CD14-positive monocyte (primary cell): ENCODE results near the gene ATP13A3. TPM values are rescaled to one million over a fixed set of nuclear protein-coding genes. Genes with fewer than 3 reads are reported as not detected.
A peak's percentile ranks its signal among the peaks of the same experiment; 100 is the strongest.

ENCODE experiments used
- DNase-seq, 3 donors: peaks; one replicate each; pipeline ENCODE4 v3.0.0-alpha.2; 2011 to 2022
- H2AFZ ChIP-seq: 2 replicates; pipeline ENCODE4 v1.6.0; 2012; ENCODE audit warnings: mild to moderate bottlenecking, low read depth, low read length, inconsistent platforms; ENCODE audit not compliant: insufficient read depth, poor library complexity, severe bottlenecking
- H3K27ac ChIP-seq, 2 donors: 1 replicate in 1 of 2; 2 replicates in 1 of 2; pipeline ENCODE4 v1.5.1; 2012 to 2013; ENCODE audit warnings: low read length in 2 of 2, control low read depth in 1 of 2, inconsistent platforms in 1 of 2, low read depth in 1 of 2, mild to moderate bottlenecking in 1 of 2
- H3K27me3 ChIP-seq, 2 donors: one replicate each; pipeline versions ENCODE4 v1.6.0 to v1.6.1; 2011 to 2013; ENCODE audit warnings: low read length in 2 of 2; ENCODE audit not compliant: control insufficient read depth in 2 of 2, insufficient read depth in 2 of 2
- H3K36me3 ChIP-seq, 2 donors: replicated peaks in 1 of 2; 1 replicate in 1 of 2; 2 replicates in 1 of 2; pipeline versions ENCODE4 v1.5.1 to v1.6.1; 2012 to 2013; ENCODE audit warnings: low read length in 2 of 2, control low read depth in 1 of 2, inconsistent platforms in 1 of 2, mild to moderate bottlenecking in 1 of 2; ENCODE audit not compliant: insufficient read depth in 2 of 2, control insufficient read depth in 1 of 2
- H3K4me1 ChIP-seq, 2 donors: 1 replicate in 1 of 2; 2 replicates in 1 of 2; pipeline versions ENCODE4 v1.5.1 to v1.6.1; 2012 to 2013; ENCODE audit warnings: low read length in 2 of 2, control low read depth in 1 of 2, inconsistent platforms in 1 of 2, mild to moderate bottlenecking in 1 of 2, moderate library complexity in 1 of 2; ENCODE audit not compliant: insufficient read depth in 2 of 2, control insufficient read depth in 1 of 2
- H3K4me2 ChIP-seq: replicated peaks from 2 replicates; pipeline ENCODE3; 2012; ENCODE audit warnings: low read length, moderate library complexity, mild to moderate bottlenecking; ENCODE audit not compliant: poor library complexity, severe bottlenecking; ENCODE audit errors: extremely low read depth
- H3K4me3 ChIP-seq, 3 experiments: fragments of 200-600 bp in 1 of 3; sonication (generic) in 1 of 3; replicated peaks in 1 of 3; 1 replicate in 2 of 3; 2 replicates in 1 of 3; pipeline ENCODE4 v1.5.1; 2011 to 2013; ENCODE audit warnings: low read length in 3 of 3, mild to moderate bottlenecking in 3 of 3, control low read depth in 2 of 3, low read depth in 2 of 3, inconsistent platforms in 1 of 3, moderate library complexity in 1 of 3
- H3K79me2 ChIP-seq: 2 replicates; pipeline ENCODE4 v1.6.0; 2012; ENCODE audit warnings: mild to moderate bottlenecking, control low read depth, inconsistent platforms, low read length, moderate library complexity; ENCODE audit not compliant: insufficient read depth
- H3K9ac ChIP-seq: 2 replicates; pipeline ENCODE4 v1.6.0; 2017; ENCODE audit warnings: low read length, mild to moderate bottlenecking; ENCODE audit not compliant: insufficient read depth, poor library complexity, severe bottlenecking
- H3K9me3 ChIP-seq, 2 donors: replicated peaks in 1 of 2; 1 replicate in 1 of 2; 2 replicates in 1 of 2; pipeline versions ENCODE4 v1.5.1 to v1.6.1; 2012 to 2013; ENCODE audit warnings: low read length in 2 of 2, control low read depth in 1 of 2; ENCODE audit not compliant: control insufficient read depth in 1 of 2, insufficient read depth in 1 of 2
- H4K20me1 ChIP-seq: 2 replicates; pipeline ENCODE4 v1.6.0; 2012; ENCODE audit warnings: mild to moderate bottlenecking, low read length, control low read depth, moderate library complexity; ENCODE audit not compliant: insufficient read depth
- H3K27ac Mint-ChIP-seq, 7 donors: one replicate each; pipeline ENCODE4 v1.8.0; 2020; ENCODE audit warnings: mild to moderate bottlenecking in 7 of 7, mixed read lengths in 7 of 7, moderate library complexity in 6 of 7, inconsistent platforms in 2 of 7
- H3K27me3 Mint-ChIP-seq, 3 donors: one replicate each; pipeline ENCODE4 v1.8.0; 2021 to 2022; ENCODE audit warnings: low read depth in 3 of 3, mild to moderate bottlenecking in 3 of 3, mixed read lengths in 3 of 3, moderate library complexity in 3 of 3, inconsistent platforms in 1 of 3
- H3K36me3 Mint-ChIP-seq, 2 donors: one replicate each; pipeline ENCODE4 v1.8.0; 2020; ENCODE audit warnings: mixed read lengths in 2 of 2, inconsistent platforms in 1 of 2, mild to moderate bottlenecking in 1 of 2
- H3K4me1 Mint-ChIP-seq: one replicate; pipeline ENCODE4 v1.8.0; 2020; ENCODE audit warnings: mild to moderate bottlenecking, mixed read lengths
- H3K4me3 Mint-ChIP-seq, 2 donors: one replicate each; pipeline ENCODE4 v1.8.0; 2020; ENCODE audit warnings: mild to moderate bottlenecking in 2 of 2, mixed read lengths in 2 of 2, moderate library complexity in 1 of 2
- H3K9me3 Mint-ChIP-seq, 7 donors: one replicate each; pipeline ENCODE4 v1.8.0; 2020 to 2022; ENCODE audit warnings: mixed read lengths in 7 of 7, mild to moderate bottlenecking in 6 of 7, moderate library complexity in 6 of 7, inconsistent platforms in 2 of 7
- CTCF ChIP-seq: fragments of 200-600 bp; IDR thresholded peaks from one replicate; pipeline ENCODE4 v1.8.0; 2022; ENCODE audit warnings: antibody characterized with exemption, mild to moderate bottlenecking
- WGBS: methylation state at CpG from one replicate; pipeline ENCODE4 v1.1.5; 2013; ENCODE audit warnings: missing lambda C conversion rate; ENCODE audit not compliant: insufficient coverage; 5-methylcytosine and 5-hydroxymethylcytosine counted together
- intact Hi-C, 2 donors: fragments of 100-400 bp; cut with micrococcal nuclease; formaldehyde crosslinking; loops; one replicate each; pipeline versions ENCODE4 v1.15.0 to v1.15.1; 2023
- polyA plus RNA-seq, 3 donors: library from polyadenylated mRNA; depleted of rRNA in 1 of 3; unstranded in 2 of 3; stranded (reverse) in 1 of 3; fragments of 300-500 nt in 2 of 3; fragments of >200 nt in 1 of 3; fragmentation: Illumina TruSeq in 2 of 3; gene quantifications; 1 replicate in 2 of 3; 2 replicates in 1 of 3; pipeline ENCODE4 v1.2.3, GENCODE V29; 2012 to 2021

ATP13A3 gene
- polyA plus RNA-seq, 3 donors = 4.7 to 19.5 (median 5.2) TPM

DNA sequence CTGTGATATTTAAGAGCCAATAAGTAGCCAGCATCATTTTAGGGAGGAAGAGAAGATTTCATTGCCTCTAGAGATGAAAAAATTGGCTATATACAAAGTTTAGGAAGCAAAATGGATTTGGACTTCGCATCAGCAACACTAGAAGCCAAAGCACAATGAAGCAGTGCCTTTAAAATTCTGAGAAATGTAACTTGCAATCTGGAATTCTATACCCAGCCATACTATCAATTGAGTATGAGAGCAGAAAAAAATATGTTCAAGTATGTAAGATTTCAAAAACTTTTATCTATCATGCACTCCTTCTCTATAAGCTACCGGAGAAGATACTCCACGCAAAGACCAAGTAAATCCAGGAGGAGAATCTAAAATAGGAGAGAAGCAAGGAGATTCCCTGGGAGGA is 47.4 kb upstream of the ATP13A3 start:
- Histone ChIP-seq H3K4me1 (peaks cover 11 to 17% of the 10 kb centered on the region in 2 donors), H4K20me1 (no peaks in the 10 kb centered on the region), H3K4me2 (no peak overlapping the region), H2AFZ (peak overlapping the region; percentile 13), H3K27me3 (no peaks in the 10 kb centered on the region), H3K79me2 (no peaks in the 10 kb centered on the region), H3K4me3 (no peak overlapping the region), H3K9ac (no peak overlapping the region), H3K27ac (no peak overlapping the region), H3K9me3 (peaks cover 3 to 11% of the 10 kb centered on the region in 2 donors), H3K36me3 (no peaks in the 10 kb centered on the region)
- no CpG with 5 or more reads among the region's 3 CpGs for WGBS
- TF ChIP-seq CTCF = no peak
- Mint-ChIP-seq H3K36me3 (peaks cover 0 to 2% of the 10 kb centered on the region in 2 donors), H3K27me3 (peaks cover 0 to 5% (median 0%) of the 10 kb centered on the region in 3 donors), H3K4me1 (peaks cover 14% of the 10 kb centered on the region), H3K27ac (no peak overlapping the region), H3K9me3 (peaks cover 2 to 20% (median 12%) of the 10 kb centered on the region in 7 donors), H3K4me3 (no peak overlapping the region)
- intact Hi-C loops = loop anchor here (5.0 to 10.0 kb wide), 2 partner anchors 38 to 61 kb away; no protein-coding TSS in a partner anchor
- no peak for DNase-seq

DNA sequence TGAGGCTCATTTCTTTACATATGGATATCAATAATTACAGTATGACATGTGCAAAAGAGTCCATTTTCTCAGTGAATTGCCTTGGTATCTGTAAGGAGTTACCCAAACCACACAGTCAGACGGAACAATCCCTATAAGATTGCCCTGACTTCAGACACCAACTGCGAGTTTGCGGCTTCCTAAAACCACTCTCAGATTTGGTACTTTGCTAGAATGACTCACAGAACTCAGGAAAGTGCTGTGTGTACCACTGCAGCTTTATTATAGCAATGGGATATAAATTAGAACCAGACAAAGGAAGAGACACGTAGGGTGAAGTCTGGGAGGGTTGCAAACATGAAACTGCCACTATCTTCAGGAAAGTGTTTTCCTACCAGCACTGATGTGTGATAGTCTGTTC is 45.8 kb upstream of the ATP13A3 start:
- intact Hi-C loops = loop anchor here (5.0 to 10.0 kb wide), 2 partner anchors 40 to 62 kb away; no protein-coding TSS in a partner anchor

More for the DNA sequence above, 45.8 kb upstream of the ATP13A3 start:
- no peak overlapping the region for H3K27ac Mint-ChIP-seq
- H3K27me3 ChIP-seq = no peaks in the 10 kb centered on the region
- peaks cover 3 to 11% of the 10 kb centered on the region in 2 donors for H3K9me3 ChIP-seq
- no peaks in the 10 kb centered on the region for H3K79me2 ChIP-seq
- peaks cover 13% of the 10 kb centered on the region for H3K4me1 Mint-ChIP-seq
- H3K4me1 ChIP-seq = peaks cover 11 to 20% of the 10 kb centered on the region in 2 donors
- H3K27me3 Mint-ChIP-seq = peaks cover 0 to 9% (median 0%) of the 10 kb centered on the region in 3 donors
- peaks cover 4 to 20% (median 12%) of the 10 kb centered on the region in 7 donors for H3K9me3 Mint-ChIP-seq
- H4K20me1 ChIP-seq = no peaks in the 10 kb centered on the region
- H3K4me3 Mint-ChIP-seq = no peak overlapping the region
- H3K36me3 Mint-ChIP-seq = peaks cover 0 to 2% of the 10 kb centered on the region in 2 donors
- H3K36me3 ChIP-seq = no peaks in the 10 kb centered on the region
- no peak overlapping the region for H3K4me3 ChIP-seq
- no peak overlapping the region for H3K27ac ChIP-seq
- H3K9ac ChIP-seq = no peak overlapping the region
- H2AFZ ChIP-seq = no peak overlapping the region
- peak in 1 of 3 donors; percentile 42 for DNase-seq
- no CpG with 5 or more reads among the region's 4 CpGs for WGBS
- H3K4me2 ChIP-seq = no peak overlapping the region
- no peak for TF ChIP-seq CTCF
